ENCODE measurements around the gene PIK3CD.
"Not testable (repeated sequence)": the region's sequence is repeated elsewhere in the genome, so short reads cannot be mapped to it uniquely, and the experiment has no call there.

PIK3CD gene

DNA sequence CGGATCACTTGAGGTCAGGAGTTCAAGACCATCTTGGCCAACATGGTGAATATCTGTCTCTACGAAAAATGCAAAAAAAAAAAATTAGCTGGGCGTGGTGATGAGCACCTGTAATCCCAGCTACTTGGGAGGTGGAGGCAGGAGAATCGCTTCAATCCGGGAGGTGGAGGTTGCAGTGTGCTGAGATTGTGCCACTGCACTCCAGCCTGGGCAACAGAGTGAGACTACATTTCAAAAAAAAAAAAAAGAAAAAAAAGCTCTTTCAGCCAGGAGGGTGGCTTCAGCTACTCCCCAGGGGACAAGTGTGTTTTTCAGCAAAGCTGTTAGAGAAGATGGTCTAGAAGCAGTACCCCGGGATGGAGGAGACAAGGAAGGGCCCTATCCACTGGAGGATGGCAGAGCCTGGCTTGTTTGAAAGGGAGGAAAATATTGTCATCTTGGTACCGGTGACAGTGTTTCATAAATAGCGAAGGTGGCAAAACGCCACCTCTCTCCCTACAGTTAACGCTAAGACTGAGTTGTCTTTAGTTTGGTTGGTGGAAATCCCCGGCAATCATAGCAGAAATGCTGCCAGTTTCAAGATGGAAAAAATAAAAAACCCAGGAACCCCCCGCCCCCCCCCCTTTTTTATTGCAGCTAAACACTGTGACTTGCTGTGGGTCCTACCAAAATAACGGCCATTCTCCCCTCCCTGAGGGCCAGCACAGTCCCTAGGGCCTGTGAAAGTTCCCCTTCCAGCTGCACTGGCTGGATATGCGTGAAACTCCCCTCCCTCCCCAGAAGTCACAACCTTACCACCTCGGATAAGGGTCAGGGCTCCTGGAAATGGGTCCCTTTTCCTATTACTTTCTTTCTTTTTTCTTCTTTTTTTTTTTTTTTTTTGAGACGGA, 3.5 kb downstream of the PIK3CD start:
- DNase-seq = peak; percentile 30 to 38 (median 37)

DNA sequence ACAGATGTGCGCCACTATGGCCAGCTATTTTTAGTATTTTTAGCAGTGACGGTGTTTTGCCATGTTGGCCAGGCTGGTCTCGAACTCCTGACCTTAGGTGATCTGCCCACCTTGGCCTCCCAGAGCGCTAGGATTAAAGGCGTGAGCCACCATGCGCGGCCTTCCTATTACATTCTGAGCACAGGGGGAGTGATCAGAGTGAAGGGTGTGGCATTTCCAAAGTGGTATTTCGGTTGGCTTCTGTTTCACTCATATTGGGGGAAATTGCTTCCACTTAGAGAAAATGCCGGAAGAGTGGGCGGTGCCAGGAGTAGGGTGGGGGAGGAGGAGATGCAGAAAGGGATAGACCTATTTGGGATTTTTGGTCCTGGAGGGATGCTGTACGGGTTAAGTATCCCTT, 4.3 kb downstream of the PIK3CD start:
- peak in 2 of 3 donors; percentile 42 to 55 for DNase-seq

DNA sequence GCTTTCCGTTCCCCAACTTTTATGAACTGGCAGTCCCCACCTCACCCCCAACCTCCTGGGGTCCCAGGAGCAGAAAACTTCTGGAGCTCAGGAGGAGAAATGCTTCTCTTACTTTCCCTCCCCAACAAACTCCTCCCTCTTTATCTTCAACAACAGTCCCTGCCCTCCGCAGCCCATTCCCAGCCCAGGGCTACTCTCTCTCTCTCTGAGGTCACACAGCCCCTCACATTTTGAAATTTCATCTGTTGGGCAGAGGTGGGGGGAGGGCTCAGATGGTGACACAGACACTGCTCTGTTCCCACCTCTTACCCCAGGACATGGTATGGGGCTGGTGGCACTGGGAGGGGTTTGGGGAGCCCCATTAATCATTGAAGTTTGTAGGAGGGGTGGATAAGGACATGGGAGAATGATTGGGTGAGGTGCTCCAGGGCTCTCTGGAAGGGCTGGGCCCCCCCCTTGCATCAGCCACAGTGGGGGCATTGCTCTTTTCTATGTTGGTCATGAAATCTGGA, 6.0 kb downstream of the PIK3CD start:
- peak; percentile 42 to 71 (median 65) for DNase-seq

DNA sequence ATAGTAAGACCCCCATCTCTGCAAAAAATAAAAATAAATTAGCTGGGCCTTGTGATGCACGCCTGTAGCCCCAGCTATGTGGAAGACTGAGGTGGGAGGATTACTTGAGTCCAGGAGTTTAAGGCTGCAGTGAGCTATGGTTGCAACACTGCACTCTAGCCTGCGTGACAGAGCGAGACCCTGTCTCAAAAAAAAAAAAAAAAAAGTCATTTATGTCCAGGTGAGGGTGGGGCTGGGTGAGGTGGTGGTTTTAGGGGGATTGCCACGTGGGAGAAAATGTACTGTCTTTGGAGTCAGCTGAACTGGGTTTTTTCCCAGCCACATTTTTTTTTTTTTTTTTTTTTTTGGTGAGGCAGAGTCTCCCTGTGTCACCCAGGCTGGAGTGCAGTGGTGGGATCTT, 6.7 kb downstream of the PIK3CD start:
- DNase-seq = peak; percentile 43 to 66 (median 49)

DNA sequence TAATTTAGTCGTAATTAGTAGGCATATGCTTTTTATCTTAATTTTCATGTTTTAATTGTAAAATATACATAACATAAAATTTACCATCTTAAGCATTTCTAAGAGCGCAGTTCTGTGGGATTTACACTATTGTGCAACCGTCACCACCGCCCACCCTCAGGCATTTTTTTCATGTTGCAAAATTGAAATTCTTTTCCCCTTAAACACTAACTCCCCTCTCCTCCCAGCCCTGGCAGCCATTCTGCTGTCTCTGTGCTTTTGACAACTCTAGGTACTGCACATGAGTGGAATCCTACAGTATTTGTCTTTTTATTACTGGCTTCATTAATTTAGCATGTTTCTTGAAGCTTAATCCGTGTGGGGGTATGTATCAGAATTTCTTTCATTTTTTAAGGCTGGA, 7.8 kb downstream of the PIK3CD start:
- DNase-seq = peak; percentile 84 to 89 (median 87)

DNA sequence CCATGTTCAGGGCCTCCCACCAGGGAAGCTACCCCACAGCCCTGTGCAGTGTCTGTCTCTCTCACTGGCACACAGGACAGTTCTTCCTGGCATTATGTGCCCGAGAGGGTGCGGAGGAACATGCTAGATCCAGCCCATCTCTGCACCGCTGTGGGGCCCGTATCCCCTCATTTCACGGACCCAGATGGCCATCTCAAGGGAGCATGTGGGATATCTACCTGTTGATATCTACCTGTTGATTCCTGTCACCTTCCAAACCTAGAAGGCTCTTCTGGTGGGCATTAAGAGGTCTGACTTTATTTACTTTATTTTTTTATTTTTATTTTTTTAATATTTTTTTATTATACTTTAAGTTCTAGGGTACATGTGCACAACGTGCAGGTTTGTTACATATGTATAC, 11.7 kb downstream of the PIK3CD start:
- DNase-seq = no peak

DNA sequence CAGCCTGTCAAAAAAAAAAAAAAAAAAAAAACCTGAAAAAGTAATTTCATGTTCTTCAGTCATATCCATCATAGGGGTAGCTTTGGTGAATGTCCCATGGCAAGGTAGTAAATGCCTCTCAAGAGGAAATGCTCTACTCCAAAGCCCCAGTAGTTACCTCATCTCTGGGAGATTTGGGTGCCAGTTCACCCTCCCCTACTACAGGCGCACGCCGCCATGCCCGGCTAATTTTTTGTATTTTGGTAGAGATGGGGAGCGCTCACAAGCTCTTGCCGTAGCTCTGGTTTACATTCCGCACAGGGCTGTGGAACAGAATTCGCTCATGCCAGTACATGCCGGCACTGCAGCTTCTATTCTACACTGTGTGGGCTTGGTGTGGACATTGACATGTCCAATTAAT, 13.7 kb downstream of the PIK3CD start:
- DNase-seq = no peak

DNA sequence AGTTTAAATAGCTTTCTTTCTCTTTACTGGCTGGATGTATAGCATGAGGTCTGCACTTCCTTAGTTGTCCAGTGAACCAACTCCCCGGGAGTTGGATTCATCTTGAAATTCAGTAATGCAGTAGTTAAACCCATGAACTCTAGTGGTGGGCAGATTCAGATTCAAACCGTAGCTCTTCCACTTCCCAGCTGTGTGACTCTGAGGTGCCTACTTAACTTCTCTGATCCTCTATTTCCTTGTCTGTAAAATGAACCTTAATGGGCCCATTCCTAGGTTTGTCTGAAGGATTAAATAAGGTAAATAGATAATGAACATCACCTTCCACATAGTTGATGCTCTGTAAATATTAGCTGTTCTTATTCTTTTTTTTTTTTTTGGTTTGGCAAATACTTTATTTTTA, 16.5 kb downstream of the PIK3CD start:
- no peak for DNase-seq

DNA sequence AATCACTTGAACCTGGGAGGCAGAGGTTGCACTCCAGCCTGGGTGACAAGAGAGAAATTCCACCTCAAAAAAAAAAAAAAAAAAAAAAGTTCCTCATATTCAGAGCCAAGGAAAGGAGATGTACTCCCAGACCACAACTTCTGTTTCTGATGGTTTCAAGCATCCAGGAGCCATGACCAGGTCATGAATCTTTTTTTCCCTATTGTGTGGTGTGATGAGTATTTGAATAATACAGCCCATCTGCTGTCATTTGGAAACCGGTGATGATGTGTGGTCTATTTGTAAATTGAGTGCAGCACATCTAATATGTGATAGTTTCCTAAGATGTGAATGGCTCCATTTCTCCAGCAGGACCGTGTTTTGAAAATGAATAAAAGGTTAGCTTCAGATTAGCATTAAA, 18.6 kb downstream of the PIK3CD start:
- DNase-seq = peak; percentile 72 to 89 (median 82)

DNA sequence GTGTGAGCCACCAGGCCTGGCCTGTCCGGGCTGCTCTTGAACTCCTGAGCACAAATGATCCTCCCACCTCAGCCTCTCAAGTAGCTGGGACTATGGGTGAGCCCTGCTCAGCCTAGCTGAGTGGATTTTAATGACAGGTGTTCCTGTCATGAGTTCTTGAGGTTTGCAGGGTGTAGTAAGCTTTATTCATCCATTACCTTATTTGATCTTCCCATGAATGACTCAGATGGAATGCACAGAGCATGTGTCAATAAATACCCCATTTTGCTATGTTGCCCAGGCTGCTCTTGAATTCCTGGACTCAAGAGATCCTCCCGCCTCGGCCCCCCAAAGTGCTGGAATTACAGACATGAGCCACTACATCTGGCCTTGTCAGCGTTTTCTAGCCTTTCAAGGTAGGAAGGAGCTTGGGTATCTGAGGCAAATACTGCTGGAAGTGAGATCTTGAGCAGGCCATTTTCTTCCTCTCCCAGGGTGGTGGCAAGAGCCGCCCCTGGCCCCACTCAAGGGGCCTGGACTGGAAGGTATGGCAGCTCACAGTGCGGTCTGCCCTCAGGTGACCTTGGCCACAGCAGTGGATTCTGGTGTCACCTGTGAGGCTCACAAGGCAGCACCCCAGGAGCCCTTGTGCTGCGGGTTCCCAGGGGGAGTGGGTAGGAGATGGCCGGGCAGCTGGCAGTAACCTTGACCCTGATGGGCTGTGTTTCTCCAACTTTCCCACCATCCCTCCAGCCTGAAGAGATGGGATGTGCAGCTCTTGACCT, 20.0 kb downstream of the PIK3CD start:
- DNase-seq = no peak

DNA sequence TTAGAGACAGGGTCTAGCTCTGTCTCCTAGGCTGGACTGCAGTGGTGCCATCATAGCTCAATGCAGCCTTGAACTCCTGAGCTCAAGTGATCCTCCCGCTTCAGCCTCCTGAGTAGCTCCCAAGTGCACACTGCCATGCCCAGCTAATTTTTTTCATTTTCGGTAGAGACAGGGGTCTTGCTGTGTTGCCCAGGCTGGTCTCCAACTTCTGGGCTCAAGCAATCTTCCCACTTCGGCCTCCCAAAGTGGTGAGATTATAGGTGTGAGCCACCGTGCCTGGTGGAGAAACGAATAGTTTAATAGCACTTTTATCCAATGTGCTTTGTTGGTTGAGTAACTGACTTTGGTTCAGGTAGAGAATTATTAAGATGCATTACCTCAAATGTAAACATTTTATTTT, 20.9 kb downstream of the PIK3CD start:
- DNase-seq = no peak

DNA sequence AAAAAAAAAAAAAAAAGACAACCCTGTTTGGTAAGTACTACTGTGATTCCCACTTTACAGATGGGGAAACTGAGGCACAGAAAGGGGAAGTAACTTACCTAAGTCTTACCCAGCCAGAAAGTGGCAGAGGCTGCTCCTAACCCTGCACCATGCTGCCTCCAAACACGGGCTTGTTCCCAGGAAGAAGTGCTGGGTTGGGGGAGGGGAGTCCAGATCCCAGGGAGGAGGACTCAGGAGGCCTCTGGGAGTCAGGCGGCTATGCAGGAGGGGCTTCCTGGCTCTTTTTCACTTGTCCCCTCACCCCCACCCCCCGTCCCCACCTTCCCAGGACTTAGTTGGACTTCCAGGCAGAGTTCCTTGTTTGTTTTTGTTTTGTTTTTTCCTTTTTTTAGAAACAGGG, 23.9 kb downstream of the PIK3CD start:
- DNase-seq = no peak

DNA sequence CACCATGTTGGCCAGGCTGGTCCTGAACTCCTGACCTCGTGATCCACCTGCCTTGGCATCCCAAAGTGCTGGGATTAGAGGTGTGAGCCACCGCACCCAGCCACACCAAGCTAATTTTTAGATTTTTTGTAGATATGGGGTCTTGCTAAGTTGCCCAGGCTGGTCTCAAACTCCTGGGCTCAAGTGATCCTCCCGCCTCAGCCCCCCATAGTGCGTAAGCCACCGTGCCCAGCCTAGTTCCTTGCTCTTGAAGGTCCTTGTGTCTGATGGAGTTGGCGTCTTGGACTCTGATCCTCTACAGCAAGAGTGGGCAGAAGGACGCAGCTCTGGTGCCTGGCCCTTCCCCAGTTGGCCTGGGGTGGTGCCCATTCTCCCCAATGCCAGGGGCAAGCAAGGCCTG, 24.6 kb downstream of the PIK3CD start:
- DNase-seq = not testable (repeated sequence)

DNA sequence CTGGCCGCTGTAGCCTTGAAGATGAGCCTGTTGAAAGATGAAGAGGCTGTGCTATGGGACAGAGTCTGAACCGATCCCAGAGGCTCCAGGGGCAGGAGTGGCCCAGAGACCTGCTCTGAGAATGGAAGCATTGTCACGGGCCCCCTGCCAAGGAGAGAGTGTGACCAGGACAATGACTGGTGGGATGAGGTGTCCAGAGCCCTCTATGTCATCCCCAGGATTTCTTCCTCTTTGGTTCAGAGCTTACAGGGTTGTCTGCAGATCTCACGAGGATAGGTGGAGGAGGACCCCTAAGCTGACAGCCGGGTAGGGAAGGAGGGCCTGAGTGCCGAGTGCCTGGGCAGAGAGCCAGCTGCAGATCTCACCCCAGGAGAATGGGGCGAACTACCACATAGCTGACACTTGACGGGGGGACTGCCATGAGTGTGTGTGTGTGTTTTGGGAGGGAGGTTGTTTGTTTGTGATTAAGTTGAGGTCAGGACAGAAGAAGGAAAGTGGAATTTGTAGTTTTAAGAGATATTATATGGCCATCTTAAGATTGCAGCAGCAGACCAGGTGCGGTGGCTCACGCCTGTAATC, 25.4 kb downstream of the PIK3CD start:
- DNase-seq = no peak

DNA sequence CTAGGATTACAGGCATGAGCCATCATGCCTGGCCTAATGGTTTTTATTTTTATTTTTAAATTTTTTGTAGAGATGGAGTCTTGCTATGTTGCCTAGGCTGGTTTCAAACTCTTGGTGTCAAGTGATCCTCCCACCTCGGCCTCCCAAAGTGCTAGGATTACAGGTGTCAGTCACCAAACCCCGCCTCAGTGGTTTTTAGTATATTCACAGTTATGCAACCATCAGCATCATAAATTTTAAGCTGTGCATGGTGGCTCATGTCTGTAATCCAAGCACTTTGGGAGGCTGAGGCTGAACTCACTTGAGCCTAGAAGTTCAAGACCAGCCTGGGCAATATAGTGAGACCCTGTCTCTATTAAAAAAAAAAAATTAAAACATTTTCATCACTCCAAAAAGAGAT, 28.6 kb downstream of the PIK3CD start:
- DNase-seq = no peak

DNA sequence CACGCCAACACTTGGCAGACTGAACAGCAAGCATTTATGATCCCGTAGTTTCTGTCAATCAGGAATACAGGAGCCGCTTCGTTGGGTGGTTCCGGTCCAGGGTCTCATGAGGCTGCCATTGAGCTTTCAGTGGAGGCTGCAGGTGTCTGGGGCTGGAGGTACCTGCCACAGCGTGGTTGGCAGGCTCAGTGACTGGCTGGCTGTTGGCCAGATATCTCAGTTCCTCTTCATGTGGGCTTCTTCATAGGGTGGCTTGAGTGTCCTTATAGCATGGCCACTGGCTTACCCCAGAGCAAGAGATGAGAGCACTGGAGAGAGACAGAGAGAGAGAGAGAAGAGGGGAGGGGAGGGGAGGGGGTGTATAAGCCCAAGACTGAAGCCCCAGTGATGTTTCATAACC, 29.3 kb downstream of the PIK3CD start:
- no peak for DNase-seq

DNA sequence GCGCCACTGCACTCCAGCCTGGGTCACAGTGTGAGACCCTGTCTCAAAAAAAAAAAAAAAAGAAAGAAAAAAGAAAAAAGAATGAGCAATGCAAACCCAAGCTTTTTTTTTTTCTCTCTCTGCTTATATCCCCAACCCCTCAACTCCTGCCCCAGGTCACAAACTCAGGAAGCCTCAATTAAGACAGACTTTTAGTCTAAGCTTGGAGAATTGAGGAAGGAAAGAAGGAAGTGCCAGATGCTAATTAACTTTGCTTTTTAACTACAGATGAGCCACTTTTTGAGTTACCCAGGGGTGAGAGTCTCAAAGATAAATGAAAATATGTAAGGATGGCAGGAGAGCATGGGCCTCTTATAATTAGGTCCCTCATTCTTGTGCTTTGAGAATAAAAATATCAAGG, 33.3 kb downstream of the PIK3CD start:
- DNase-seq = no peak

DNA sequence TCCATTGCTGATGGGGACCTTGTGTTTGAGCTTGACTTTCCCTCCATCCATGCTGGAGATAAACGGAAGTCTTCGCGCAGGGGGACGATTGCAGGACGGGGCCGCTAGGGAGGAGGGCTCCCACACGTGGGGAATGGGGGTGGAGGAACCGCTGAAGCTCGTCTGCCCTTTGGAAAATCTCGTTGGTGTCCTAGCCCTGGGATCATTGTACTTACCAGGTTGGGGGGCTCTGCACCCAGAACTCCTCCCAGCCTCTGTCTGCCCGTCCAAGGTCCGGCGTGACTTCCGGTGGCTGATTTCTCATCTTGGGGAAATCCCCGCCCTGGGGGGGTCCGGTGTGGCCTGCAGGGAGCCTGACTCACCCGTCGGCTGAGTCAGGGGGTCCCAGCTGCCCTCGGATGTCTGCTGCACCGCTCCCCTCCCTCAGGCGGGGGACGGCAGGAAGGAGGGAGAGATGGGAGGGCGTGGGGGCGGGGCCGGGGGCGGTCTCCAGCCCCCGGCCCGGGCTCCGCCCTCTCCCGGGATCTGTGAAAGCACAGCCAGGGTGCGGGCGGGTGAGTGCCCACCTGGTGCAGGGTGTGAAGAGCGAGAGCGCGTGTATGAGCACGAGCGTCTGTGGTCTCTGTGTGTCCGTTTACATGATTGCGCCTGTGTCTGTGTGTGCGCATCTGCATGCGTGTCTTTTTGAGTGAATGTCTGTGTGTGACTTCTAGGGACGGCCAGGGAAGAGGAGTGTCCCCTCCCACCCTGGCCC, 35.8 kb downstream of the PIK3CD start:
- peak; percentile 88 to 91 (median 91) for DNase-seq

DNA sequence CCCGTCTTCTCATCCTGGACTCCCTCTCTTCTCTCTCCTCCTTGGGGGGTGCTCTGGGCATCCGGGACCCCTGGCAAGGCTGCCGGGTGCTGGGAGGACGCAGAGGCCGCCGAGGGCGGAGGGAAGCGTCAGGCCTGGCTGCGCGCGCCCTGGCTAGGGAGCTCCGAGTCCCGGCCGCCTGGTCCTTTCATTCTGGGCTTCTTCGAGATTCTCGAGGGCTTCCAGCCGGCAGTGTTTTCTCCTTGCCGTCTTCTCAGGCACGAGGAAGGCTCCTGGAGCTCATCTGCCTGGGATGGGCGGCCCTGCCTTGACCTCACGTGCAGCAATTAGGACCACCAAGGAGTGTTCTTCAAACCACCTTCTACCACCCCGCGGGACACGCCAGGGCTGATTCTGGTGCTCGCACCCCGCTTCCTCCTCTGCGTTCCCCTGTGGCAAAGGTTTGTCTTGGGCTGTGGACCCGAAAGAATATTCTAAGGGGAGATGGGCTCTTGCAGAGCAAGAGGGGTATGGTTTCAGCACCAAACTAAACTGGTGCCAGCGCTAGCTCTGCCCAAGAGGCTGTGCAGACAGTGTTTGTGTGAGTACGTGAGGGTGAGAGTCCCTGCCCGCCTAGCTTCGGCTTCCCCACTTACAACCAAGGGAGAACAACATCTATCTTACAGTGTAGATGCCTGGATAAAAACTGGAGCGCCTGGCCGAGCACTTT, 36.5 kb downstream of the PIK3CD start:
- peak in 1 of 3 donors; percentile 28 for DNase-seq

DNA sequence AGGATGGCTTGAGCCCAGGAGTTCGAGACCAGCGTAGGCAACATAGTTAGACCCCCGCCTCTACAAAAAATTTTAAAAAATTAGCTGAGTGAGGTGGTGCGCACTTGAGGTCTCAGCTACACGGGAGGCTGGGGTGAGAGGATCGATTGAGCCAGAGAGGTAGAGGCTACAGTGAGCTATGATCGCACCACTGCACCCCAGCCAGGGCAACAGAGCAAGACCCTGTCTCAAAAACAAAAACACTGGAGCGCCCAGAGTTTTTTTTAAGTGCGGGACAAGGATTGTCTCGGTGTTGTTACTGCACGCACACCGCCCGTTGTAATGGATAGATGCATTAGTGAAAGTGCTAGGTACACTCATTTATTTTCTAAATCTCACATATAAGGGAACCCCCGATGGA, 37.1 kb downstream of the PIK3CD start:
- no peak for DNase-seq

DNA sequence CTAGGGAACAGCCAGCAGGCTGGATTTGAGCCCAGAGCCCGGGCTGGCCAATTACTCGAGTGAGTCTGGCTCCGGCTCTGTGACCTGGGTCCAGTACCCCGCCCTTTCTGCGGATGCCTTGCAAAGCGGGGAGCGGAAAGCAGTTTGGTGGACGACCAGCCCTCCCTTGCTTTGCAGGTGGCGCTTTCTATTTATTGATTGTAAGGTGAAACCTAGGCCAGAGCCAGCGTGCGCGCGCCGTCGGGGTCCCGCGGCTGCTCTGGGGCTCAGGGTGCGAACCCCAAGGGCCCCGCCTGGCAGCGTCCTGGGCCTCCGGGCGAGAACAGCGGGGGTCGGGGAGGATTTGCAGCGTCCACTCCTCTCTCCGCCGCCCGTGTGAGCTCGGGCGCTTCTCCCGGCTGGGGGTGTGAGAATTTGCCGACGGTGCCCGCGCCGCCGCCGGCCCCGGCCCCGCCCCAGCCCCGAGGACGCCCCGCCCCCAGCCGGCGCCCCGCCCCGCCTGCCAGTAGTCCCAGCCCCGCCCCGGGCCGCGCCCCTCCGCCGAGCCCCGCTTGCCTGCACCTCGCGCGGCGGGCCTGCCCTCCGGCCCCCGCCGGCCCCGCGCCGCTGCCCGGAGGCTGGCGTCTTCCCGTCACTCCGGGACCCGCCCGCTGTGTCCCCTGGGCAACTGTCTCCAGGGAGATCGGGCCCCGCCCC, 37.6 kb downstream of the PIK3CD start:
- DNase-seq = peak; percentile 75 to 94 (median 86)

All from suppressor macrophage treated with lipopolysaccharide for 1 hour (primary cell).